Thyroid gland (tissue), 4 donors: ENCODE data around the gene ABI2. TPM values are rescaled to one million over a fixed set of nuclear protein-coding genes. Genes with fewer than 3 reads are reported as not detected.
"Not testable (repeated sequence)": the region's sequence is repeated elsewhere in the genome, so short reads cannot be mapped to it uniquely, and the experiment has no call there.

ENCODE experiments used
- DNase-seq, 2 donors: peaks; one replicate each; pipeline ENCODE4 v3.0.0-alpha.2; 2019
- H3K27ac ChIP-seq, 3 donors: fragments of 200-600 bp; sonication (generic); 1 replicate in 2 of 3; 2 replicates in 1 of 3; pipeline ENCODE4 v1.5.1; 2016 to 2019; ENCODE audit warnings: mild to moderate bottlenecking in 1 of 3, moderate library complexity in 1 of 3
- H3K27me3 ChIP-seq: fragments of 200-600 bp; sonication (generic); one replicate; pipeline ENCODE4 v1.5.1; 2019
- H3K36me3 ChIP-seq, 2 donors: fragments of 200-600 bp; sonication (generic); one replicate each; pipeline ENCODE4 v1.5.1; 2016 to 2019
- H3K4me1 ChIP-seq, 2 donors: fragments of 200-600 bp; sonication (generic); one replicate each; pipeline ENCODE4 v1.5.1; 2017 to 2019
- H3K4me3 ChIP-seq, 3 donors: fragments of 200-600 bp; sonication (generic); replicated peaks in 1 of 3; 1 replicate in 2 of 3; 2 replicates in 1 of 3; pipeline ENCODE4 v1.5.1; 2016; ENCODE audit warnings: mild to moderate bottlenecking in 1 of 3
- H3K9me3 ChIP-seq: fragments of 200-600 bp; sonication (generic); one replicate; pipeline ENCODE4 v1.5.1; 2017
- CTCF ChIP-seq, 6 experiments: fragments of 200-600 bp in 3 of 6; fragments of 450-650 bp in 3 of 6; sonication (generic) in 3 of 6; IDR thresholded peaks; one replicate each; pipeline ENCODE4 v1.5.1; 2016 to 2019; ENCODE audit warnings: antibody characterized with exemption in 6 of 6, mild to moderate bottlenecking in 2 of 6, inconsistent platforms in 1 of 6, moderate library complexity in 1 of 6
- POLR2A ChIP-seq, 2 donors: fragments of 450-650 bp; IDR thresholded peaks; one replicate each; pipeline ENCODE4 v1.6.1; 2017; ENCODE audit warnings: antibody characterized with exemption in 2 of 2, mild to moderate bottlenecking in 2 of 2, moderate library complexity in 1 of 2
- WGBS, 2 donors: methylation state at CpG; one replicate each; pipeline ENCODE4 v1.1.5; 2017; 5-methylcytosine and 5-hydroxymethylcytosine counted together
- intact Hi-C: fragments of 100-400 bp; cut with DNase I; formaldehyde crosslinking; loops from one replicate; pipeline ENCODE4 v1.15.1; 2023
- total RNA-seq, 4 donors: library from RNA; depleted of rRNA; stranded (reverse); fragments of >200 nt; gene quantifications; one replicate each; pipeline ENCODE4 v1.2.3, GENCODE V29; 2016

ABI2 gene
- total RNA-seq, 4 donors from 2014 or later = 64.6 to 77.6 (median 67.6) TPM

GRCh38 chr2:203376173-203376572 lies 48.0 kb downstream of the ABI2 start:
- H3K27me3 ChIP-seq = no peaks in the 10 kb centered on the region
- TF ChIP-seq CTCF (IDR thresholded peaks at IDR 0.05) (no peak), POLR2A (IDR thresholded peaks at IDR 0.05) (no peak)
- no peak for DNase-seq
- no peaks in the 10 kb centered on the region for H3K9me3 ChIP-seq
- H3K4me3 ChIP-seq = no peak overlapping the region
- H3K36me3 ChIP-seq = no peaks in the 10 kb centered on the region
- H3K4me1 ChIP-seq = peaks cover 0 to 4% of the 10 kb centered on the region in 2 donors
- H3K27ac ChIP-seq = no peak overlapping the region
- intact Hi-C loops = no loop called here

- Histone ChIP-seq H3K36me3 (no peaks in the 10 kb centered on the region), H3K9me3 (no peaks in the 10 kb centered on the region), H3K4me1 (no peaks in the 10 kb centered on the region), H3K27ac (no peak overlapping the region), H3K27me3 (no peaks in the 10 kb centered on the region), H3K4me3 (no peak overlapping the region)
- TF ChIP-seq POLR2A (IDR thresholded peaks at IDR 0.05) (no peak), CTCF (IDR thresholded peaks at IDR 0.05) (no peak)
- no peak for DNase-seq
- WGBS, 2 donors = 98% methylated on average over 3 of the region's 3 CpGs
- intact Hi-C loops = no loop called here
These were observed 51.0 kb downstream of the ABI2 start for GRCh38 chr2:203379156-203379555.

- 91 to 95% methylated on average over 1 of the region's 1 CpG for WGBS, 2 donors
- H3K4me3 ChIP-seq = no peak overlapping the region
- no peak overlapping the region for H3K27ac ChIP-seq
- DNase-seq = no peak
- H3K27me3 ChIP-seq = no peaks in the 10 kb centered on the region
- intact Hi-C loops = no loop called here
- H3K36me3 ChIP-seq = no peaks in the 10 kb centered on the region
- H3K9me3 ChIP-seq = no peaks in the 10 kb centered on the region
- TF ChIP-seq CTCF (IDR thresholded peaks at IDR 0.05) (no peak), POLR2A (IDR thresholded peaks at IDR 0.05) (no peak)
- no peaks in the 10 kb centered on the region for H3K4me1 ChIP-seq
These were observed 54.8 kb downstream of the ABI2 start for GRCh38 chr2:203383038-203383437.

GRCh38 chr2:203388153-203388552 lies 60.0 kb downstream of the ABI2 start:
- WGBS, 2 donors = 98% methylated on average over 6 of the region's 6 CpGs
- H3K27ac ChIP-seq, DNase-seq, H3K4me3 ChIP-seq, intact Hi-C loops, H3K9me3 ChIP-seq, H3K36me3 ChIP-seq, H3K27me3 ChIP-seq, H3K4me1 ChIP-seq: not testable (repeated sequence)

- no peak overlapping the region for H3K27ac ChIP-seq
- intact Hi-C loops = no loop called here
- WGBS, 2 donors = 96% methylated on average over 9 of the region's 9 CpGs
- no peak overlapping the region for H3K4me3 ChIP-seq
- no peak for DNase-seq
- no peaks in the 10 kb centered on the region for H3K36me3 ChIP-seq
- no peaks in the 10 kb centered on the region for H3K27me3 ChIP-seq
- TF ChIP-seq CTCF (IDR thresholded peaks at IDR 0.05) (no peak), POLR2A (IDR thresholded peaks at IDR 0.05) (no peak)
- H3K4me1 ChIP-seq = peaks cover 0 to 4% of the 10 kb centered on the region in 2 donors
- no peaks in the 10 kb centered on the region for H3K9me3 ChIP-seq
These were observed 66.5 kb downstream of the ABI2 start for GRCh38 chr2:203394519-203395227.
